H1 (cell line): ENCODE results near the gene CYB5B.

Experiments
- EZH2 ChIP-seq: fragments of 200-600 bp; sonication (generic); IDR thresholded peaks from 2 replicates; pipeline ENCODE4 v1.7.1; 2012; ENCODE audit warnings: low read depth, mild to moderate bottlenecking, moderate library complexity, low read length, inconsistent platforms; ENCODE audit not compliant: severe bottlenecking
- RAD21 ChIP-seq, 2 experiments: IDR thresholded peaks in 1 of 2; conservative IDR thresholded peaks in 1 of 2; 2 replicates each; pipeline ENCODE4 v1.6.1; 2011; ENCODE audit warnings: low read depth in 2 of 2, low read length in 2 of 2, improper control_type of control experiment in 1 of 2, inconsistent platforms in 1 of 2, mild to moderate bottlenecking in 1 of 2, moderate library complexity in 1 of 2
- RFX5 ChIP-seq: IDR thresholded peaks from 2 replicates; pipeline ENCODE4 v1.6.1; 2011; ENCODE audit warnings: low read depth, low read length, improper control_type of control experiment, borderline replicate concordance
- SRF ChIP-seq: IDR thresholded peaks from 2 replicates; pipeline ENCODE4 v1.6.1; 2011; ENCODE audit warnings: mild to moderate bottlenecking, low read depth, low read length, moderate library complexity
- TBP ChIP-seq: IDR thresholded peaks from 2 replicates; pipeline ENCODE4 v1.6.1; 2011; ENCODE audit warnings: low read depth, low read length, improper control_type of control experiment
- TF ChIP-seq, protein P1 (sequence below), 3 experiments: IDR thresholded peaks; 1 replicate in 2 of 3; 2 replicates in 1 of 3; pipeline versions ENCODE4 v1.5.1 to v1.6.1; 2011; ENCODE audit warnings: low read length in 3 of 3, mild to moderate bottlenecking in 3 of 3, inconsistent platforms in 2 of 3, low read depth in 1 of 3, moderate library complexity in 1 of 3; ENCODE audit not compliant: insufficient read depth in 1 of 3; ENCODE audit errors: control extremely low read depth in 1 of 3

DNA sequence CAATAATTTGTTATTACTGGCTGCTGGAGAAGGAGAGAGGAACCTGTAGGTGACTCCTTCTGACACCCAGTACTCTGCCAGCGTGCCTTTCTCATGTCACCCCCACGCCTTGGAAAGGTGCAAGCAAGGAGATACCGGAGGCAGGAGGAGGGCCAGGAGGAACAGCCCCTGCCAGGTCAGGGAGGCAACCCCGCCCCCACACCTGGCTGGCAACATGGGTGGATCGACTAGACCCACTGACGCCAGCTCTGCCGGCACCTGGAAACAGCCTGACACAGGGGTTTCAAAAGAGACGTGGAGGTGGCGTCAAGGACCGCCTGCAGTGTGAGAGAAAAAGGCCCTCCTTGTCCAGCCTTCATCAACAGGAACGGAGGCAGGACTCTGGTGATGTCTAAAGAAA, 62.3 kb downstream of the CYB5B start:
- TF ChIP-seq RFX5 (no peak), TBP (no peak), RAD21 (IDR thresholded peaks at IDR 0.05 in 1 of 2, conservative IDR thresholded peaks at IDR 0.05 in 1 of 2; ENCODE audit: low read depth in 2 of 2, low read length in 2 of 2) (no peak), EZH2 (no peak), SRF (no peak)
- TF ChIP-seq, protein P1, sequence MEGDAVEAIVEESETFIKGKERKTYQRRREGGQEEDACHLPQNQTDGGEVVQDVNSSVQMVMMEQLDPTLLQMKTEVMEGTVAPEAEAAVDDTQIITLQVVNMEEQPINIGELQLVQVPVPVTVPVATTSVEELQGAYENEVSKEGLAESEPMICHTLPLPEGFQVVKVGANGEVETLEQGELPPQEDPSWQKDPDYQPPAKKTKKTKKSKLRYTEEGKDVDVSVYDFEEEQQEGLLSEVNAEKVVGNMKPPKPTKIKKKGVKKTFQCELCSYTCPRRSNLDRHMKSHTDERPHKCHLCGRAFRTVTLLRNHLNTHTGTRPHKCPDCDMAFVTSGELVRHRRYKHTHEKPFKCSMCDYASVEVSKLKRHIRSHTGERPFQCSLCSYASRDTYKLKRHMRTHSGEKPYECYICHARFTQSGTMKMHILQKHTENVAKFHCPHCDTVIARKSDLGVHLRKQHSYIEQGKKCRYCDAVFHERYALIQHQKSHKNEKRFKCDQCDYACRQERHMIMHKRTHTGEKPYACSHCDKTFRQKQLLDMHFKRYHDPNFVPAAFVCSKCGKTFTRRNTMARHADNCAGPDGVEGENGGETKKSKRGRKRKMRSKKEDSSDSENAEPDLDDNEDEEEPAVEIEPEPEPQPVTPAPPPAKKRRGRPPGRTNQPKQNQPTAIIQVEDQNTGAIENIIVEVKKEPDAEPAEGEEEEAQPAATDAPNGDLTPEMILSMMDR (IDR thresholded peaks at IDR 0.05; ENCODE audit: control extremely low read depth in 1 of 3, insufficient read depth in 1 of 3, low read depth in 1 of 3, low read length in 3 of 3), result no peak
